ENCODE results near the gene ARHGAP20.

DNA sequence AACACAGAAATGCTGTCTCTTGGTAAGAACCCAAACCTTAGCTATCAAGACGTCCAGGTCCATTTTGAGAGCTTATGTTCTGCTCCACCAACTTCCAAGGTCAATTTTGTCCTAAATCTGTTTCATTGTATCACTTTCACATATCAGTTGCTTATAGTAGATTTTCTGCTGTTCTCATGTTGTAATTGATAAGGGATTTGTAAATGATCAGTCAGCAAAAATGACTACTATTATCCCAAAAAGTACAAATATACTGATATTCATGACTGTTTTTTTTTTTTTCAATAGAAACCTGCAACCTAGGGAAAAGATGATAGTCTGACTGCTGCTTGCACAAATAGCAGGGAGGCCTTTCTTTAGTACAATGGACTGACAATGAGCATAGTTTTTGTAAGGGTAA is 128.1 kb downstream of the ARHGAP20 start:
- TF ChIP-seq, protein P1, sequence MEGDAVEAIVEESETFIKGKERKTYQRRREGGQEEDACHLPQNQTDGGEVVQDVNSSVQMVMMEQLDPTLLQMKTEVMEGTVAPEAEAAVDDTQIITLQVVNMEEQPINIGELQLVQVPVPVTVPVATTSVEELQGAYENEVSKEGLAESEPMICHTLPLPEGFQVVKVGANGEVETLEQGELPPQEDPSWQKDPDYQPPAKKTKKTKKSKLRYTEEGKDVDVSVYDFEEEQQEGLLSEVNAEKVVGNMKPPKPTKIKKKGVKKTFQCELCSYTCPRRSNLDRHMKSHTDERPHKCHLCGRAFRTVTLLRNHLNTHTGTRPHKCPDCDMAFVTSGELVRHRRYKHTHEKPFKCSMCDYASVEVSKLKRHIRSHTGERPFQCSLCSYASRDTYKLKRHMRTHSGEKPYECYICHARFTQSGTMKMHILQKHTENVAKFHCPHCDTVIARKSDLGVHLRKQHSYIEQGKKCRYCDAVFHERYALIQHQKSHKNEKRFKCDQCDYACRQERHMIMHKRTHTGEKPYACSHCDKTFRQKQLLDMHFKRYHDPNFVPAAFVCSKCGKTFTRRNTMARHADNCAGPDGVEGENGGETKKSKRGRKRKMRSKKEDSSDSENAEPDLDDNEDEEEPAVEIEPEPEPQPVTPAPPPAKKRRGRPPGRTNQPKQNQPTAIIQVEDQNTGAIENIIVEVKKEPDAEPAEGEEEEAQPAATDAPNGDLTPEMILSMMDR (IDR thresholded peaks at IDR 0.05; ENCODE audit: low read depth, low read length): no peak
- no peak for TF ChIP-seq EZH2phosphoT487 (IDR thresholded peaks at IDR 0.05; ENCODE audit: low read depth)
